M059J (cell line): ENCODE data around the gene MYL11. TPM values are rescaled to one million over a fixed set of nuclear protein-coding genes. Genes with fewer than 3 reads are reported as not detected.

ENCODE experiments used
- DNase-seq: peaks from one replicate; pipeline ENCODE4 v3.0.0-alpha.2; 2012; ENCODE audit warnings: low read depth
- total RNA-seq: library from RNA; depleted of rRNA; stranded (reverse); fragments of >200 nt; shearing (Covaris generic); gene quantifications from 2 replicates; pipeline ENCODE4 v1.2.3, GENCODE V29; 2014; rRNA removed

MYL11 gene
- total RNA-seq, 1 experiment from 2014 or later: not detected

DNA sequence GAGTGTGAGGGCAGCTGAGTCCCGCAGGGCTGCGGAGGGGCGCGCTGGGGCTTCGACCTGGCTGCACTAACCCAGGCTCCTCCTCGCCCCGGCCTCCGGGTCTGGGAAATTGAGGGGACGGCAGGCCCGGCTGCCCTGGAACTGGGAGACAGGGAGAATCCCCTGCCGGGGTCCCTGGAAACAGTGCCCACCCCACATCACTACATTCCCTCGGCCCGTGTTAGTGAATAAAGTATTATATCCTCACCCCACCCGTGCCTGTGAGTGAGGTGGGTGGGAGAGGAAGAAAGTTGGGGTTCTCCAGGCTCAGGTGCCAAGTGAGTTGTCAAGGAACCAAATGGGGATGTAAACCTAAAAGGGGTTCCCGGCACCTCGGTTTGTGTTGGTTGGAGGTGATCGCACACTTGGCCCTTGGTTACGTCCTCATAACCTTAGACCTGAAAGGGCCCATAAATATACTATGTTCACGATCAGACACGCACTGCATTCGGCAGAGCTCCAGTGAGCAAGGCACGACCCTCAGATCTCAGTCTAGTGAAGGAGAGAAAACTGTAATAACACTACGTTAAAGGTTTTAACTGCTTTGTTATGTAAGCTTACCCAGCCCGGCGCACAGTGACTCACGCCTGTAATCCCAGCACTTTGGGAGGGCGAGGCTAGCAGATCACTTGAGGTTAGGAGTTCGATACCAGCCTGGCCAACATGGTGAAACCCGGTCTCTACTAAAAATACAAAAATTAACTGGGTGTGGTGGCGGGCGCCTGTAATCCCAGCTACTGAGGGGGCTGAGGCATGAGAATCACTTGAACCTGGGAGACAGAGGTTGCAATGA, 44.0 kb downstream of the MYL11 start:
- DNase-seq: no peak

DNA sequence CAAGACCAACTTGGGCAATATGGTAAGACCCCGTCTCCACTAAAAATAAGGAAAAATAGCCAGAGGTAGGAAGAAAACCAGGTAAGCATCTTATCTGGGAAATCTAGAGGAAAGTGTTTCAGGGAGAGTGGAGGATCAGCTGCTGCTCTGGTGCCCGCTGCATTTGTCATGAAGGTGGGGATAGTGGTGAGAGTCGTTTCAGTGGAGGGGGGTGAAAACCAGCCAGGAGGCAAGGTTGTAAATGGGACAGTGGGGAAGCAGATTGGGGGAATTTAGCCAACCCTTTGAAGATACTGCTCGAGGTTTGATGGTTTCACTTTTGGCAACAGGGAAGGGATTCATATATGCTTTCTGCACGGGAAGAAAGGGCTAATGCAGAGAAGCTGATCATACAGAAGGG, 46.4 kb downstream of the MYL11 start:
- no peak for DNase-seq

Other genes starting within 250 kb of the MYL11 start
- 7.6 and 8.0 TPM in 2 replicates for gene CORO1A, start 191.2 kb upstream of the MYL11 start, total RNA-seq
- gene BOLA2B, start 181.1 kb upstream of the MYL11 start, total RNA-seq: 397 and 526 TPM in 2 replicates
- 46.2 and 48.2 TPM in 2 replicates for gene SLX1A, start 180.9 kb upstream of the MYL11 start, total RNA-seq
- 1.5 and 2.6 TPM in 2 replicates for gene SULT1A3, start 175.5 kb upstream of the MYL11 start, total RNA-seq
- 0.42 and 0.71 TPM in 2 replicates for gene NPIPB13, start 126.3 kb upstream of the MYL11 start, total RNA-seq
- gene CD2BP2, start 19.5 kb upstream of the MYL11 start, total RNA-seq: 34.8 and 64.7 TPM in 2 replicates
- 25.6 and 45.1 TPM in 2 replicates for gene TBC1D10B, start 4.3 kb upstream of the MYL11 start, total RNA-seq
- 0.17 TPM in 1 of 2 replicates, not detected in the other for gene SEPTIN1, start 7.8 kb downstream of the MYL11 start, total RNA-seq
- gene ZNF48, start 20.6 kb downstream of the MYL11 start, total RNA-seq: 5.9 and 10.6 TPM in 2 replicates
- 7.1 and 21.8 TPM in 2 replicates for gene ZNF771, start 32.8 kb downstream of the MYL11 start, total RNA-seq
- gene DCTPP1, start 55.2 kb downstream of the MYL11 start, total RNA-seq: 32.2 and 42.9 TPM in 2 replicates
- 5.9 and 11.3 TPM in 2 replicates for gene SEPHS2, start 71.1 kb downstream of the MYL11 start, total RNA-seq
- gene ITGAL, start 97.9 kb downstream of the MYL11 start, total RNA-seq: not detected in 2 replicates
- 30.8 and 49.9 TPM in 2 replicates for gene ZNF768, start 151.8 kb downstream of the MYL11 start, total RNA-seq
- 3.1 and 7.5 TPM in 2 replicates for gene ZNF747, start 160.1 kb downstream of the MYL11 start, total RNA-seq
- 3.8 and 9.4 TPM in 2 replicates for gene ZNF764, start 183.6 kb downstream of the MYL11 start, total RNA-seq
- 7.6 and 10.5 TPM in 2 replicates for gene ZNF688, start 196.9 kb downstream of the MYL11 start, total RNA-seq
- gene ZNF785, start 210.9 kb downstream of the MYL11 start, total RNA-seq: 4.0 and 6.3 TPM in 2 replicates
- gene ZNF689, start 235.6 kb downstream of the MYL11 start, total RNA-seq: 9.9 and 12.7 TPM in 2 replicates